Measurements from ENCODE around the gene MICB.

GRCh38 chr6:31465718-31466117 lies 32.2 kb upstream of the MICB start:
- TF ChIP-seq, protein P1, sequence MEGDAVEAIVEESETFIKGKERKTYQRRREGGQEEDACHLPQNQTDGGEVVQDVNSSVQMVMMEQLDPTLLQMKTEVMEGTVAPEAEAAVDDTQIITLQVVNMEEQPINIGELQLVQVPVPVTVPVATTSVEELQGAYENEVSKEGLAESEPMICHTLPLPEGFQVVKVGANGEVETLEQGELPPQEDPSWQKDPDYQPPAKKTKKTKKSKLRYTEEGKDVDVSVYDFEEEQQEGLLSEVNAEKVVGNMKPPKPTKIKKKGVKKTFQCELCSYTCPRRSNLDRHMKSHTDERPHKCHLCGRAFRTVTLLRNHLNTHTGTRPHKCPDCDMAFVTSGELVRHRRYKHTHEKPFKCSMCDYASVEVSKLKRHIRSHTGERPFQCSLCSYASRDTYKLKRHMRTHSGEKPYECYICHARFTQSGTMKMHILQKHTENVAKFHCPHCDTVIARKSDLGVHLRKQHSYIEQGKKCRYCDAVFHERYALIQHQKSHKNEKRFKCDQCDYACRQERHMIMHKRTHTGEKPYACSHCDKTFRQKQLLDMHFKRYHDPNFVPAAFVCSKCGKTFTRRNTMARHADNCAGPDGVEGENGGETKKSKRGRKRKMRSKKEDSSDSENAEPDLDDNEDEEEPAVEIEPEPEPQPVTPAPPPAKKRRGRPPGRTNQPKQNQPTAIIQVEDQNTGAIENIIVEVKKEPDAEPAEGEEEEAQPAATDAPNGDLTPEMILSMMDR (conservative IDR thresholded peaks at IDR 0.05): no peak
- no peak for TF ChIP-seq ZFX (IDR thresholded peaks at IDR 0.05)

Measured in C4-2B (cell line).